GM19238 (cell line): ENCODE measurements around the gene C1QTNF6.

Source experiments
- DNase-seq: peaks from one replicate; pipeline ENCODE4 v3.0.0; 2011; ENCODE audit warnings: low spot score; ENCODE audit not compliant: insufficient read length

Gene C1QTNF6

GRCh38 chr22:37145180-37146050 lies 42.6 kb downstream of the C1QTNF6 start:
- no peak for DNase-seq

DNA sequence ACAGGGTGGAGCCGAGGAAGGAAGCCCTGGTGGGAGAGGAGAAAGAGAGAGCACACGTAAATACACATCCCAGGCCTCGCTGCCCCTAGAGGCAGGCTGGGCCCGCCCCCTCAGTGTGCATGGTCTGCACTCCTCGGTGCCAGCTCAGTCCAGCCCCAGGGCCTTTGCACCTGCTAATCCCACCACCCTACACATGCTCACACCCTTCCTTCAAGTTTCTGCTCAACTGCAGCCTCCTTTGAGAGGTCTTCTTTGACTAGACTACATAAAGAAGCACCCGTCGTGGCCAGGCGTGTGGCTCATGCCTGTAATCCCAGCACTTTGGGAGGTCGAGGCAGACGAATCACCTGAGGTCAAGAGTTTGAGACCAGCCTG lies 43.9 kb downstream of the C1QTNF6 start:
- no peak for DNase-seq

- no peak for DNase-seq
Observed at GRCh38 chr22:37141971-37142370, 46.1 kb downstream of the C1QTNF6 start.

GRCh38 chr22:37141476-37141875 lies 46.6 kb downstream of the C1QTNF6 start:
- no peak for DNase-seq

DNA sequence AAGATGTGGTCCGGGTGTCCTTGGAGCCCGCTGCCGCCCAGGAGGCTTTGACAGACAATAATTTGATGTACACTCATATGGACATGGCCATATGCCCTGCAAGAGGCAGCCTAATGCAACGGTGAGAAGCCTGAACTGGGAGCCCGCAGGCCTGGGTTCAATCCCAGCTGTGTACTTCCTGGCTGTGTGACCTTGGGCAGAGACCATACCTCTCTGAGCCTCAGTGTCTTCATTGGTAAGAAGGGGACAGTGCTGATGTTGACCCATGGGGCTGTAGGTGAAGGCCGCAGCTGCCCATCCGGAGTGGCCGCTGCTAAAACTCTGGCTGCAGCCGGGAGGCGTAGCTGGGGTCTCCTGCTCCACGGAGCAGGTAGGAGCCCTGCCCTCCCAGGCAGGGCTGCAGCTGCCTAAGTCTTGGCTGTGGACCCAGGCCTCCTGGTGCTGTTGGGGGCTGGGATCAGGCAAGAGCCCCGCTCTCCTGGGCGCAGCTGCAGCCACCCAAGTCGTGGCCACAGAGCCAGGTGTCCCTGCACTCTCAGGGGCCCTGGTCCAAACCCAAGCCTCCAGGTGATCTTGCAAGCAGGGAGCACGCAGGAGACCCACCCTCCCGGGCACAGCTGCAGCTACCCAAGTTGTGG lies 47.2 kb downstream of the C1QTNF6 start:
- DNase-seq = no peak

GRCh38 chr22:37139762-37140161 lies 48.3 kb downstream of the C1QTNF6 start:
- DNase-seq = no peak

DNA sequence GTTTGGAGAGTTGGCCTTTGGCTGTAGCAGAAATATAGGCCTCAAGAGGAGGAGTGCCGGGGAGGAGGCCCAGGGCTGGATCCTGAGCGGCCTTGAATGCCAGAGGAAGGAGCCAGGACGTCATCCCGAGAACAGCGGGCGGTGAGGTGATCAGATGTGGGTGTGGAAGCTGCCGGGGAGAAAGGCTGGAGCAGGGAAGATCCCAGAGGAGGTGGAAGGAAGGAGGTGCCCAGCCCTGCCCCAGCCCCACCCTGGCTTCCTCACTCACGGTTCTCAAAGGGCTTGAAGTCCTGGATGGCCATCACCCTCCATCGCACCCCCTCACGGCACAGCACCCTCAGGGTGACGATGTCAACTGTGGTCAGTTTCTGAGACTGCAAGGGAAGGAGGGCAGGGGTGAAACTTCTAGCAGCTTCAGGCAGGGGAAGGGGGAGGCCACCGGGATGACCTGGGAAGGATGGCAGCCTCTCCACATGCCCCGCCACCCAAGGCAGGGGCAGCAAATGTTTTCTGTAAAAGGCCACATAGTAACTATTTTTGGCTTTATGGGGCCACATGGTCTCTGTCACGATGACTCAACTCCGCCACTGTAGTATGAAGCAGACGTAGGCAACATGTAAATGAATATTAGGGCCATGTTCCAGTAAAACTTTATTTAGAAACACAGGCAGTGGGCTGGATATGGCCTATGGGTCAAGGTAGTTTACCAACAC lies 49.0 kb downstream of the C1QTNF6 start:
- no peak for DNase-seq

DNA sequence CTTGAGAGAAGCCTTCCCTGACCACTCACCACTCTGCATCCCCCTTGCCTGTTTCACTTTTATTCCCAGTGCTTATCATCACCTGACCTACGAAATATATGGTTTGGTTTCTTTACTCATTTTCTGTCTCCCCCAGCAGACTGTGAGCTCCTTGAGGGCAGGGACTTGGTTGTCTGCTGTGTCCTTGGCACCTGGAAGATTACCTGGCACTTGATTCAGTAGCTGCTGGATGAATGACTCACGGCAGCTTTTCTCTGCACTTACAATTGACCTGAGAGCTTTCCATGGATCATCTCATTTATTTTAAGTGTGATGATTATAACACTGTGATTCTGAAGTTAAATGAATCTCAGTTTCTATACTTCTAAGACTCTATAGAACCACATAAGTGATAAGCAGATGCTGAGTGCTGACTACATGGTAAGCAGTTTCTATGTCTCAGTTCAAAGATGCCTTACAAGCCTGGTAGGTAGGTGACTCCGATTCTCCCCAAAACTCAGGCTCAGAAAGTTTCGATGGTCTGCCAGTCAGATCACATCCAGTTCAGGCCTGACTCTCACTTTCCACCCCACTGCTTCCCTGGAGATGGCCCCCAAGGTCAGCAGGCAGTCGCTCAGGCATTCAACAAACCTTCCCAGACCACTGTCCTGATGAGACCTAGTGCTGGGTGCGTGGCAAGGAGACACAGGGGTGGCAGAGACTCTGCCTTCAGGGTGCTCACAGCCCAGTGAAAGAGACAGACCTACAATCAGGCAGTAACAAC lies 50.0 kb downstream of the C1QTNF6 start:
- DNase-seq = no peak

- DNase-seq = no peak
Observed at GRCh38 chr22:37137131-37137530, 50.9 kb downstream of the C1QTNF6 start.

GRCh38 chr22:37135023-37135422 lies 53.0 kb downstream of the C1QTNF6 start:
- DNase-seq = no peak

GRCh38 chr22:37133304-37134018 lies 54.6 kb downstream of the C1QTNF6 start:
- no peak for DNase-seq

DNA sequence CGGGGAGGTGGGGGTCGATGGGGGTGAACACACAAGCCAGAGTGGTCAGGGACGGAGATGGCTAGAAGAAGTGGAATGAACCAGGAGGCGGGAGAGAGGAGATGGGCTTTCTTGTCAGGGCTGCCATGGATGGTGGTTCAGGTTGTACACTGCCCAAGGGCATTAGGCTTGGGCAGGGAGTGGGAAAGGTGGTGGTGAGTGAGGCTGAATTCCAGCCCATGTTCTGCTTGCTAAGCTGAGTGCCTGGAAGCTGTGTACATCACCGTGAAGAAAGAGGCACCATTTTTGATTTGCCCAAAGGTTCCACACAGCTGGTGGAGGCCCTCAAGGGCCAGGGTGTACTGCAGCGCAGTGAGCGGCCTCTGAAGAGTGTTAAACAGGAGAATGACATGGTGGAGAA lies 55.3 kb downstream of the C1QTNF6 start:
- no peak for DNase-seq
